IPS-15b (cell line): ENCODE data around the gene CCL22.

ENCODE experiments used
- H3K27me3 ChIP-seq: one replicate; pipeline ENCODE4 v1.6.1; 2013; ENCODE audit warnings: low read length; ENCODE audit not compliant: control insufficient read depth, insufficient read depth
- H3K36me3 ChIP-seq: one replicate; pipeline ENCODE4 v1.6.1; 2013; ENCODE audit warnings: low read length; ENCODE audit not compliant: control insufficient read depth, insufficient read depth
- H3K4me1 ChIP-seq: one replicate; pipeline ENCODE4 v1.6.1; 2013; ENCODE audit warnings: mild to moderate bottlenecking, low read length; ENCODE audit not compliant: control insufficient read depth, insufficient read depth
- H3K4me3 ChIP-seq: one replicate; pipeline ENCODE4 v1.5.1; 2013; ENCODE audit warnings: low read depth, low read length
- H3K9ac ChIP-seq: one replicate; pipeline ENCODE4 v1.6.1; 2013; ENCODE audit warnings: low read depth, mild to moderate bottlenecking, low read length
- H3K9me3 ChIP-seq: one replicate; pipeline ENCODE4 v1.6.1; 2013; ENCODE audit warnings: mild to moderate bottlenecking, low read length; ENCODE audit not compliant: control insufficient read depth, insufficient read depth

Gene CCL22

GRCh38 chr16:57349212-57350031, 9.2 kb upstream of the CCL22 start:
- no peak overlapping the region for H3K4me3 ChIP-seq
- H3K27me3 ChIP-seq, result no peaks in the 10 kb centered on the region
- H3K4me1 ChIP-seq, result no peaks in the 10 kb centered on the region
- no peak overlapping the region for H3K9ac ChIP-seq
- H3K9me3 ChIP-seq, result no peaks in the 10 kb centered on the region
- no peaks in the 10 kb centered on the region for H3K36me3 ChIP-seq

- H3K4me3 ChIP-seq, result no peak overlapping the region
- H3K4me1 ChIP-seq, result no peaks in the 10 kb centered on the region
- no peak overlapping the region for H3K9ac ChIP-seq
- no peaks in the 10 kb centered on the region for H3K27me3 ChIP-seq
- H3K9me3 ChIP-seq, result no peaks in the 10 kb centered on the region
- H3K36me3 ChIP-seq, result no peaks in the 10 kb centered on the region
Observed at GRCh38 chr16:57352636-57353047, 5.9 kb upstream of the CCL22 start.

GRCh38 chr16:57354311-57354710, 4.3 kb upstream of the CCL22 start:
- H3K36me3 ChIP-seq, result no peaks in the 10 kb centered on the region
- no peak overlapping the region for H3K9ac ChIP-seq
- no peaks in the 10 kb centered on the region for H3K4me1 ChIP-seq
- H3K9me3 ChIP-seq, result no peaks in the 10 kb centered on the region
- no peaks in the 10 kb centered on the region for H3K27me3 ChIP-seq
- H3K4me3 ChIP-seq, result no peak overlapping the region

DNA sequence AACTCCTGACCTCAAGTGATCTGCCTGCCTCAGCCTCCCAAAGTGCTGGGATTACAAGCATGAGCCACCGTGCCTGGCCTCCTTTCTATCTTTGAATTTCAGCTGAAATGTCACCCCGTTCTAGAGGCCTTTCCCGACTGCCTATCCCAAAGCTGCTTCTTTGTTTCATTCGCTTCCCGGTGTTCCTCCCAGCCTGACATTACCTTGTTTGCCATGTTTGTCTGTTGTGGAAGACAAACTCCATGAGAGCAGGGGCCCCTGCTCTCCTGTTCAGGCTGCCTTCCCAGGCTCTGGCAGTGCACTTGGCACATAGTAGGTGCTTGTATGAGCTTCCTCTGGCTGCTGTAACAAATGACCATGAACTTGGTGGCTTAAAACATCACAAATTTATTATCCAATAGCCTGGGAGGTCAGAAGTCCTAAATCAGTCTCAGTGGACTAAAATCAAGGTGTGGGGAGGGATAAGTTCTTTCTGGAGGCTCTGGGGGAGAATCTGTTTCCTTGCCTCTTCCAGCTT, 2.6 kb upstream of the CCL22 start:
- Histone ChIP-seq H3K9ac (no peak overlapping the region), H3K27me3 (no peaks in the 10 kb centered on the region), H3K36me3 (no peaks in the 10 kb centered on the region), H3K9me3 (no peaks in the 10 kb centered on the region), H3K4me3 (no peak overlapping the region), H3K4me1 (no peaks in the 10 kb centered on the region)

- H3K9me3 ChIP-seq, result no peaks in the 10 kb centered on the region
- H3K36me3 ChIP-seq, result no peaks in the 10 kb centered on the region
- H3K4me1 ChIP-seq, result no peaks in the 10 kb centered on the region
- H3K9ac ChIP-seq, result no peak overlapping the region
- H3K27me3 ChIP-seq, result no peaks in the 10 kb centered on the region
- H3K4me3 ChIP-seq, result no peak overlapping the region
Observed at GRCh38 chr16:57356547-57356946, 2.0 kb upstream of the CCL22 start.

- Histone ChIP-seq H3K9ac (no peak overlapping the region), H3K9me3 (no peaks in the 10 kb centered on the region), H3K27me3 (no peaks in the 10 kb centered on the region), H3K4me1 (no peaks in the 10 kb centered on the region), H3K4me3 (no peak overlapping the region), H3K36me3 (no peaks in the 10 kb centered on the region)
Observed at GRCh38 chr16:57357330-57358085, 1.1 kb upstream of the CCL22 start.

DNA sequence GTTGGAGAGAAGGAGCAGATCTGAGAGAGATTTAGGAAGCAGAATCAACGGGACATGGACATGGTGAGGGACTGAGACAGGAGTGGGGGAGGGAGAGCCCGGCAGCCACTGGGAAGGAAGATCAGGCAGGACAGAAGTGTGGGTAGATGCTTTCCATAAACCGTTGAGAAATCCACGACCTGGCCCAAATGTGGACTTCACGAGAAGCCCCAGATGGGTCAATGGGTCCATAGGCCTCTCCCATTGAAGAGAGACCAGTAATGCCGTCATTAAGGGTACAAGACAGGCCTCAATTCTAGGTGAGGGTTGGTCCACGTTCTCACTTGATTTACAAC, 530 bp upstream of the CCL22 start:
- H3K4me3 ChIP-seq, result no peak overlapping the region
- no peak overlapping the region for H3K9ac ChIP-seq
- H3K36me3 ChIP-seq, result no peaks in the 10 kb centered on the region
- H3K4me1 ChIP-seq, result no peaks in the 10 kb centered on the region
- H3K9me3 ChIP-seq, result no peaks in the 10 kb centered on the region
- H3K27me3 ChIP-seq, result no peaks in the 10 kb centered on the region

DNA sequence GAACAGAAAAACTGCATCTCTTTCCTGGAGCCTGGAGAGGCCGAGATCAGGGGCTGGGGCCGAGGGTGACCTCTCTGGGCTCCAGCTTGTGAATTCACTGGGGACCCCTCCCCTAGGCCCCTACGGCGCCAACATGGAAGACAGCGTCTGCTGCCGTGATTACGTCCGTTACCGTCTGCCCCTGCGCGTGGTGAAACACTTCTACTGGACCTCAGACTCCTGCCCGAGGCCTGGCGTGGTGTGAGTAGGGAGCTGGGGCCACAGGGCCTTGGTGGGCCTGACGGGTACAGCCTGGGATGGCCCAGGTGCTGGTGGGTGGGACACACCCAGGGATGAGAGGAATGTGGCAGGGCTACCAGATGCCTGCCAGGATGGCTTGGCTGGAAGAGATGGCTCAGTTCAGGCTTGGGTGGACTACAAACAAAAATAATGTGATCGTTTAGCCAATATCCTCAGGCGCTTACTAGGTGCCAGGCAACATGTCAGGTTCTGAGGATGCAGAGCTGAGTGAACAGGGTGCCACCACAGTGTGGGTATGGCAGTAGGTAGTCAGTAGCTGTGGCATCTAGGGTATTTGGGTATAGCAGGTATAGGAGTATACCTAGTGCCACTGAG, 1.8 kb downstream of the CCL22 start:
- Histone ChIP-seq H3K9me3 (no peaks in the 10 kb centered on the region), H3K36me3 (no peaks in the 10 kb centered on the region), H3K4me3 (no peak overlapping the region), H3K27me3 (no peaks in the 10 kb centered on the region), H3K9ac (no peak overlapping the region), H3K4me1 (no peaks in the 10 kb centered on the region)

DNA sequence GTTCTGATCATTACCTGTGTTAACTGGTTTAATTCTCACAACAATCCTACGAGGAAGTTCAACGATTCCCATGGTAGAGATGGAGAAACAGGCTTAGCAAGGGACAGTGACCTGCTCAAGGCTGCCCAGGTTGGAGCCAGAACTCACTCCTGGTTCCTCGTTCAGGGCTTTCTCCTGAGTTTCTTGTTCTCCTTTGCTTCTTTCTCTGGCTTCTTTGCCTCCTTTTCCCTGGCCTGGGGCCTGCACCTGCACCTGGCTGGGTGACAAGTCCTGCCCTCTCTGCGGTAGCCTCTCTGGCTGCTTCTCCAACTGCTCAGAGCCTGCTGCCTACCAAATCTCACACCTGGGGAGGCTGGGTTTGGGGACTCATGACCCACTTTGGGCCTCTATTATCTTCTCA, 2.8 kb downstream of the CCL22 start:
- H3K4me3 ChIP-seq, result no peak overlapping the region
- no peaks in the 10 kb centered on the region for H3K4me1 ChIP-seq
- H3K9ac ChIP-seq, result no peak overlapping the region
- no peaks in the 10 kb centered on the region for H3K27me3 ChIP-seq
- no peaks in the 10 kb centered on the region for H3K9me3 ChIP-seq
- no peaks in the 10 kb centered on the region for H3K36me3 ChIP-seq

GRCh38 chr16:57364143-57364542, 5.6 kb downstream of the CCL22 start:
- no peaks in the 10 kb centered on the region for H3K36me3 ChIP-seq
- H3K27me3 ChIP-seq, result no peaks in the 10 kb centered on the region
- H3K4me3 ChIP-seq, result no peak overlapping the region
- no peak overlapping the region for H3K9ac ChIP-seq
- no peaks in the 10 kb centered on the region for H3K4me1 ChIP-seq
- H3K9me3 ChIP-seq, result no peaks in the 10 kb centered on the region

- no peaks in the 10 kb centered on the region for H3K9me3 ChIP-seq
- no peak overlapping the region for H3K9ac ChIP-seq
- no peaks in the 10 kb centered on the region for H3K4me1 ChIP-seq
- no peak overlapping the region for H3K4me3 ChIP-seq
- no peaks in the 10 kb centered on the region for H3K27me3 ChIP-seq
- no peaks in the 10 kb centered on the region for H3K36me3 ChIP-seq
Observed at GRCh38 chr16:57366544-57367040, 8.0 kb downstream of the CCL22 start.
